GM12875 (cell line): Measurements from ENCODE around the gene COG5.

Experiments used
- H3K4me3 ChIP-seq: one replicate; pipeline ENCODE4 v1.5.1; 2011; ENCODE audit warnings: low read depth, low read length, control low read depth
- CTCF ChIP-seq: IDR thresholded peaks from 2 replicates; pipeline ENCODE4 v1.5.1; 2011; ENCODE audit warnings: low read depth, mild to moderate bottlenecking, control low read depth, inconsistent platforms, low read length, moderate library complexity, borderline replicate concordance; ENCODE audit not compliant: insufficient read depth

COG5 gene

GRCh38 chr7:107292591-107292990 is 271.1 kb downstream of the COG5 start:
- no peak for TF ChIP-seq CTCF
- H3K4me3 ChIP-seq = no peak overlapping the region

GRCh38 chr7:107291434-107291833 is 272.3 kb downstream of the COG5 start:
- H3K4me3 ChIP-seq = no peak overlapping the region
- TF ChIP-seq CTCF = no peak

- TF ChIP-seq CTCF = no peak
- H3K4me3 ChIP-seq = no peak overlapping the region
Observed at GRCh38 chr7:107286751-107287621, 276.7 kb downstream of the COG5 start.

GRCh38 chr7:107284911-107285479 is 278.7 kb downstream of the COG5 start:
- no peak for TF ChIP-seq CTCF
- no peak overlapping the region for H3K4me3 ChIP-seq

GRCh38 chr7:107277331-107277730 is 286.4 kb downstream of the COG5 start:
- no peak overlapping the region for H3K4me3 ChIP-seq
- no peak for TF ChIP-seq CTCF

- no peak overlapping the region for H3K4me3 ChIP-seq
- no peak for TF ChIP-seq CTCF
Observed at GRCh38 chr7:107276220-107276827, 287.4 kb downstream of the COG5 start.
